HG03135 (cell line): ENCODE data around the gene MBD5.
"Not testable (repeated sequence)": the region's sequence is repeated elsewhere in the genome, so short reads cannot be mapped to it uniquely, and the experiment has no call there.

Source experiments
- ATAC-seq: cut with Tn5 transposase; IDR thresholded peaks from one replicate; pipeline ENCODE4 v1.9.1; 2021; ENCODE audit warnings: mild to moderate bottlenecking, moderate library complexity; ENCODE audit not compliant: unreplicated experiment

The MBD5 gene

GRCh38 chr2:148540022-148540421, 519.1 kb downstream of the MBD5 start:
- ATAC-seq, result no peak

- ATAC-seq, result no peak
Measured at GRCh38 chr2:148541792-148542191, 520.9 kb downstream of the MBD5 start.

DNA sequence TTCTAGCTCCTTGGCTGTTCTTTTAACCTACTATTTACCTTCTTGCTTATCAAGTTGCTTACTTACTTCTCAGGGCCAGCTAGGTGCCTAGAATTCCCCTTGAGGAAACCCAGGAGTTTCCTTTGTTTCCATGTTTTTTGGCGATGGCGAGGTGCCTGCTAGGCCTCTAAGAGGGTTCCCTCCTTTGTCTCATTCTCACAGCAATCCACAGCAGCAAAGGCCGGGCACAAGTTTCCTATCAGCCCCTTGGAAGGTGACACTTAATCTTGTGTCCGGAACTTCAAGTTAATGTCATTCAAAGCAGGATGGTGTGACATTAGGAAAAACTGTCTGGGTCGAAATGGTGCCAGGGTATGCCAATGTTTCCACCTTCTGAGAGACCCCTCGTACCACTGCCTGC, 521.7 kb downstream of the MBD5 start:
- no peak for ATAC-seq

GRCh38 chr2:148543088-148543540, 522.2 kb downstream of the MBD5 start:
- ATAC-seq, result not testable (repeated sequence)

DNA sequence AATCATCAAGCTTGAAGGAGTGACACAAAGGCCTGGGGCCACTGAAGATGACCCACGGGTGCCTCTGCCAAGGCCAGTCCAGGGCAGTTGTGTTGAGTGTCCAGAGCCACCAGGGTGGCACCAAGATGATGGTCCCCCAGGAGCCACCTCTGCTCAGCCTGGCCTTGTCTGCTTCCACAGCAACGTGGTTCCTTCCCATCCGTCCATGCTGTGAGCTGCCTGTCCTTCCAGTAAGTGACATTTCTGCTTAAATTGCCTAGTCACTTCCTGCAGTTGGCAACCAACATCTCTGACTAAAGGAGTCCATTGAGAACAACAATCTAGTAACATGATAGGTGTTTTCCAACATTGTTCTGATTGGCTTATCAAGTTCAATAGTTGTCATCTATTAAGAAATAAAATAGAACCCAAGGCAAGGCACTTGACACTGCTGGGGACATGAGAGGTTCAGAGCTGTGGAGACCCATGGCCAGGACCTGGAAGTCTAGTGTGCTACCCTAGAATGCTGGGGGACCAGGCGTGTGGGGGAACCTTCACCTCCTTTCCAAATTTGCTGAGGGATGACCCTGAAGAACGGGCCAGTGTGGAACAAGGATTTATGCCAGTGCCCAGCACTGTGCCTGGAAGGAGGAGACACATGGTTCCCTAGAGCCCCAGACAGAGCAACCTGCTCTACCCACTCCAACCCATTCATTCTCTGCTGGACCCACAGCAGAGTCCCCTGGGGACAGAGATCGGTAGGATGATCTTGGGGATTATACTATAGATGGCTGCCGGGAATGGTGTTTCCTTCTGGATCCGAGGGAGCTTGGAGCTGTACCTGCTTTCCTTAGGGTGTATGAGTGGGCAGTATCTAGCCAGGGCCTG, 524.7 kb downstream of the MBD5 start:
- ATAC-seq, result no peak

DNA sequence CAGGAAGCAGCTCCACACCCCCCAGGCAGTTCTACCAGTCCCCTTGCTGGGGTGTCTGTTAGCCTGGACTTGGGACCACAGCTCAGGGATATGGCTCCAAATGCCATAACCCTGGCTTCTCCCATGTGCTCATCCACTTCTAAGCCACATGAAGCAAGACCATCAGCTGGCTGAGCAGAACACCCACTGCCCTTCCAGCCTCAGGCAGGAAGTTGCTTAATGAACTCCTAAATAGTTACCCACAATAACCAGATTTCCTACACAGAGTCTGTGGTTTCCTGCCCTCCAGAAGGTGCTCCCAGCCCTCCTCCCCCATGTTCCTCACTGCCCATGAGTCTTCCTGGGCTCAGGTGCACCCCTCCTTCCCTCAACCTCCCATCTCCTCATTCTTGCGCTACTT, 525.4 kb downstream of the MBD5 start:
- no peak for ATAC-seq

- ATAC-seq, result no peak
Measured at GRCh38 chr2:148548716-148549400, 528.0 kb downstream of the MBD5 start.

GRCh38 chr2:148552675-148553331, 531.9 kb downstream of the MBD5 start:
- ATAC-seq, result no peak

GRCh38 chr2:148553332-148553887, 532.5 kb downstream of the MBD5 start:
- ATAC-seq, result no peak

DNA sequence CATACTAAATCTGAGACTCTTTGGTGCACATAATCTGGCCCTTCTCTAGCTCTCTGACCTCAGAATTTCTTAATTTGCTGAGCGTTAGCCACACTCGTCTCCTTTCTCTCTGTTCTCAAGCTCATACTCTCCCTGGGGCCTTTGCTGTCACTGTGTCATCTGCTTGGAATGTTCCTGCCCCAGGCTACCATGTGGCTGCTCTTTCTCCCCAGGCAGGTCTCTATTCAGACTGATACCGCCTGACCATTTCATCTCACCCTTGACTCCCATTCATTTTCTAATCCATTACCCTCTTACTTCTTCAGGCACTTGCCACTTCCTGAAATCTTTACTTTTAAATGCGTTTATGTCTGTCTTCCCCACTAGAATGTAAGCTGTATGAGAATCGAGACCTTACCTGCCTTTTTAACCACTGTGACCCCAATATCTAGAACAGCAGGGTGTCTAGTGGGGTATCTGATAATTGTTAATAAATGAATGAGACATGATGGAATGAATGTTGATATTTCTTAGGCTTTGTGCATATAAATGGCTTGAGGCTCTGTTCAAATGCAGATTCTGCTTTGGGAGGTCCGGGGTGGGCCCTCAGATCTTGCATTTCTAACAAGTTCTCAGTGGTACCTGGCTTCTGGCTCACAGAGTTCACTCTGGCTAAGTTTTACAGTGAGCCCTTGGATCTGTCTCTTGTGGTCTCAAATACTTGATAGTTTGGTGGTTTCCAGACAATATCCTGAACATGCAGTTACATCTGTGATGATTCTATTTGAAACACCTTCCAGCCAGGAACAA, 533.8 kb downstream of the MBD5 start:
- no peak for ATAC-seq

GRCh38 chr2:148555622-148556294, 534.9 kb downstream of the MBD5 start:
- no peak for ATAC-seq

- no peak for ATAC-seq
Measured at GRCh38 chr2:148557844-148558436, 537.0 kb downstream of the MBD5 start.

GRCh38 chr2:148560496-148560895, 539.6 kb downstream of the MBD5 start:
- no peak for ATAC-seq

DNA sequence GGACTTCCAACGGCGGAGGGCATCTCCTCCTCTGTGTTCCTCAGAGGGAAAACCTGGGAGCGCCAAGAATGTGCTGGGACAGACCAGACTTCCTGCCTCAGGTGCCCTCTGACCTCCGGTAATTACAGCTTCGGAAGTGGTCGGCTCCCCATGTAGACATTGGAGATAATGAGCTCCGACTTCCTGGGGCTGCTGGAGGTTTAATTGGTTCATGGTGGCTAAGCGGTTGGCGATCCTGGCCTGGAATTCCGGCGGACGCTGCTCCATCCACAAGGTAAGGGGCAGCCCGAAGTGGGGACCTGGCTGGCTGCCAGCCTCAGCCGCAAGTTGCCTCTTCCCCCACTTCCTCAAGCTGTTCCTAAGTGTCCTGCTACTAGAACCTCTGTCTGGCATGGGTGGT, 540.5 kb downstream of the MBD5 start:
- ATAC-seq, result no peak

DNA sequence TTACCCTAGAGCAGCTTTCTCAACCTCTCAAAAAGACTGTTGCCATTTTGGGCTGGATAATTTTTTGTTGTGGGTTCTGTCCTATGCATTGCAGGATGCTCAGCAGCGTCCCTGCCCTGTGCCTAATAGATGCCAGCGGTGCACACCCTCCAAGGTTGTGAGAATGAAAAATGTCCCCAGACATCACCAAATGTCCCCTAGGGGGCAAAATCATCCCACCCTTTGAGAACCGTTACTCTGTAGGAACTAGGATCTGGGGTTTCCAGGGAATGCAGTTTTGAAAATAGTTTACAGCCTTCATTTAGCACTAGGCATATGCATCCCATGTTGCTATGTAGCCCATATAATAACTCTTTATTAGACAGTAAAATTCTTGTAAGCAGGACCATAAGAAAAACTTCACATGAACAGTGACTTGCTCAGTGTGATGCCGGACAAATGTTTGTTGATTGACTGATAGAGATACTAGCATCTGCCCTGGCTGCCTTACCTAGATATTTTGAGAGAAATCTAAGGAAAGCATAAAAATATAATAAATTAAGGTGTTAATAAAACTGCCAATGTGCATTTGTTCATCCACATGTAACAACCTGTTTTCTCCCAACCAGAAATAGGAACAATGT, 544.5 kb downstream of the MBD5 start:
- no peak for ATAC-seq
